Left ventricle myocardium inferior (tissue), 1 donor: ENCODE measurements around the gene SLC38A8. TPM values are rescaled to one million over a fixed set of nuclear protein-coding genes. Genes with fewer than 3 reads are reported as not detected.

Experiments
- DNase-seq: peaks from one replicate; pipeline ENCODE4 v3.0.0-alpha.2; 2020
- H3K27ac ChIP-seq: fragments of 200-600 bp; replicated peaks from 2 replicates; pipeline ENCODE4 v1.8.0; 2021
- H3K27me3 ChIP-seq: fragments of 200-600 bp; 2 replicates; pipeline ENCODE4 v1.8.0; 2021; ENCODE audit warnings: low read depth
- H3K36me3 ChIP-seq: fragments of 200-600 bp; 2 replicates; pipeline ENCODE4 v1.8.0; 2021
- H3K4me1 ChIP-seq: fragments of 200-600 bp; 2 replicates; pipeline ENCODE4 v1.8.0; 2021
- H3K4me3 ChIP-seq: fragments of 200-600 bp; 2 replicates; pipeline ENCODE4 v1.8.0; 2021; ENCODE audit warnings: mild to moderate bottlenecking, moderate library complexity
- H3K9me3 ChIP-seq: fragments of 200-600 bp; replicated peaks from 2 replicates; pipeline ENCODE4 v1.8.0; 2021
- intact Hi-C: fragments of 100-400 bp; cut with micrococcal nuclease; formaldehyde crosslinking; loops from one replicate; pipeline ENCODE4 v1.11.0; 2022
- total RNA-seq: library from RNA; stranded (reverse); fragmentation: NEBNext Ultra II Directional; extraction: Animal tissue kit (Norgen Biotek cat#: 25700); gene quantifications from one replicate; pipeline ENCODE4 v1.2.1, GENCODE V29; 2021
- TF ChIP-seq, protein P1 (sequence below): fragments of 200-600 bp; IDR thresholded peaks from 2 replicates; pipeline ENCODE4 v1.8.0; 2021; ENCODE audit warnings: antibody characterized with exemption, mild to moderate bottlenecking, borderline replicate concordance
- donor health status: DM: no; HTN: yes; CAD: no; lungs with severe emphysema.

Gene SLC38A8
- total RNA-seq, 1 donor from 2014 or later = not detected

DNA sequence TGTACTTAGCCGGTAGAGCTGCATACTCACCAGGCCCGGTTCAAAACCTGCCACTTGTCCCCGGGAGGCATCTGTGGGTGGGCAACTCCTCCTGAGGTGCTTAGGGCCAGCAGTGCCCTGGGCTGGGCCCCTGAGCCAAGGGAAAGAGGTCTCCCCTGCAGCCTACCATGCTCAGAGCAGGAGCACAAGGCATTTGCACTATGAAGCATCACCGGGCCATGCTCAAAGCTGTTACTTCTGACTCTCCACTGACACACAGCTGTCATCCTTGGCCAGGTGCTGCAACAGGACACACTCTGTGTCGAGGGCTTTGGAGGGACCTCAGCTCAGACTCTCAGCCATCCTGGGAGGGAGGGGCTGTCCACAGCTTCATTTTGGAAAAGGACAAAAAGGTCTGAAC lies 37.2 kb downstream of the SLC38A8 start:
- H3K27me3 ChIP-seq = peaks cover 16% of the 10 kb centered on the region
- intact Hi-C loops = no loop called here
- DNase-seq = no peak

DNA sequence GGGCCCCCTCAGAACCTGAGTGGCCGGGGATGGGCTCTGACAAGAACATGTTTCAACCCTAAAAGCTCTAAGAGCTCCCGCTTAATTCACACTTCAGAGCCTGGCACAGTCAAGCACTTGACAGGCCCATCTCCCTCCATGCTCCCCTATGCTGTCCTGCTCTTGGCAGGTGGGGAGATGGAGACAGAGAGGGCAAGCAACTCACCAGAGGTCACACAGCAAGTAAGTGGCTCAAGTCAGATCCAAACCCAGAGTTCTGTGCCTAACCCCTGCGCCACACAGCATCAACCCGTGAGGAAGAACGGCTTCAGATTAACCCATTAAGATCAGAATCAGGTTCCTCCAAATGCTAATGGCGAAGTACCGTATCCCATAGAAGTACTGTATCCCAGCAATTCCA lies 38.2 kb downstream of the SLC38A8 start:
- intact Hi-C loops = no loop called here

More for the DNA sequence above, 37.2 kb downstream of the SLC38A8 start:
- TF ChIP-seq, protein P1, sequence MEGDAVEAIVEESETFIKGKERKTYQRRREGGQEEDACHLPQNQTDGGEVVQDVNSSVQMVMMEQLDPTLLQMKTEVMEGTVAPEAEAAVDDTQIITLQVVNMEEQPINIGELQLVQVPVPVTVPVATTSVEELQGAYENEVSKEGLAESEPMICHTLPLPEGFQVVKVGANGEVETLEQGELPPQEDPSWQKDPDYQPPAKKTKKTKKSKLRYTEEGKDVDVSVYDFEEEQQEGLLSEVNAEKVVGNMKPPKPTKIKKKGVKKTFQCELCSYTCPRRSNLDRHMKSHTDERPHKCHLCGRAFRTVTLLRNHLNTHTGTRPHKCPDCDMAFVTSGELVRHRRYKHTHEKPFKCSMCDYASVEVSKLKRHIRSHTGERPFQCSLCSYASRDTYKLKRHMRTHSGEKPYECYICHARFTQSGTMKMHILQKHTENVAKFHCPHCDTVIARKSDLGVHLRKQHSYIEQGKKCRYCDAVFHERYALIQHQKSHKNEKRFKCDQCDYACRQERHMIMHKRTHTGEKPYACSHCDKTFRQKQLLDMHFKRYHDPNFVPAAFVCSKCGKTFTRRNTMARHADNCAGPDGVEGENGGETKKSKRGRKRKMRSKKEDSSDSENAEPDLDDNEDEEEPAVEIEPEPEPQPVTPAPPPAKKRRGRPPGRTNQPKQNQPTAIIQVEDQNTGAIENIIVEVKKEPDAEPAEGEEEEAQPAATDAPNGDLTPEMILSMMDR = no peak
- no peaks in the 10 kb centered on the region for H3K36me3 ChIP-seq
- H3K9me3 ChIP-seq = no peaks in the 10 kb centered on the region
- no peak overlapping the region for H3K27ac ChIP-seq
- no peaks in the 10 kb centered on the region for H3K4me1 ChIP-seq
- H3K4me3 ChIP-seq = no peak overlapping the region

DNA sequence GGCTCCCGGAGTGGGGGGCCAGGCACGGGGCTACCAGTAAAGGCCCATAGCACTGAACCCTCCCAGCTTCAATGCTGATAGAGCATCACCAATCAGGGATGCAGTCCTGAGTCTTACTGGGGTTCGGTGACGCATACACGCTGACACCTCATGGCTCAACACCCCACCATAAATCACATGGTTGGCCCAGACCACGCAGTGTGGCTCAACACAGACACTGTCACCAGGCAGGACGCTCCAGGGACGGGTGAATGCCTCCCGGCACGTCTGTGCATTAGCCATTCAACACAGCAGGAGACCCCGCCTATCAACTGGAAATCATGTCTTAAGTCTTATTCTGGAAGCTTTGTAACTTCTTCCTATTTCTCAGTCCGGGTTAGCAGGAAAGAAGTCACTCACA lies 39.6 kb downstream of the SLC38A8 start:
- Histone ChIP-seq H3K36me3 (no peaks in the 10 kb centered on the region), H3K4me3 (no peak overlapping the region), H3K27me3 (peaks cover 23% of the 10 kb centered on the region), H3K9me3 (no peaks in the 10 kb centered on the region), H3K27ac (no peak overlapping the region), H3K4me1 (no peaks in the 10 kb centered on the region)
- intact Hi-C loops = no loop called here
- no peak for DNase-seq
- TF ChIP-seq, protein P1 = no peak

More for the DNA sequence above, 38.2 kb downstream of the SLC38A8 start:
- Histone ChIP-seq H3K4me1 (no peaks in the 10 kb centered on the region), H3K4me3 (no peak overlapping the region), H3K9me3 (no peaks in the 10 kb centered on the region), H3K27ac (no peak overlapping the region), H3K36me3 (no peaks in the 10 kb centered on the region), H3K27me3 (peaks cover 16% of the 10 kb centered on the region)
- DNase-seq = no peak
- TF ChIP-seq, protein P1 = no peak

DNA sequence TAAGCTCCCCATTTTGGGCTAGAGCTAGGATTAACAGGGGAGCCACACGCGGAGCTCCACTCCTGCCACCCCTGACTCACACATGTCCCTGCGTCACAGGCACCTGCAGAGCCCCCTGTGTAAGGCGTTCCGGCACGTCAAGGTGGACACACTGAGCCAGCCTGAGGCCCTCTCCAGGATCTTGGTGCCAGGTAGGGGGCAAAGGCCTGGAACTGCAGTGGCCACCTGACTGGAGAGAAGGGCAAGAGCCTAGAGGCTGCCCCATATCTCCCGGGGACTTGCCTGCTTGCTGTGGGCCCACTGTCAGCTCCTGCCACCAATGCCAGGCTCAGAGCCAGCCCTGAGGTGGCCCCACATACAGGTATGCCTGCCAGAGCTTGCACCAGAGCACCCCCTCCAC lies 40.9 kb downstream of the SLC38A8 start:
- H3K27me3 ChIP-seq = peaks cover 29% of the 10 kb centered on the region
- TF ChIP-seq, protein P1 = no peak
- no peak overlapping the region for H3K4me3 ChIP-seq
- H3K9me3 ChIP-seq = no peaks in the 10 kb centered on the region
- no peaks in the 10 kb centered on the region for H3K4me1 ChIP-seq
- H3K36me3 ChIP-seq = no peaks in the 10 kb centered on the region
- no peak overlapping the region for H3K27ac ChIP-seq
- no peak for DNase-seq
- intact Hi-C loops = no loop called here

DNA sequence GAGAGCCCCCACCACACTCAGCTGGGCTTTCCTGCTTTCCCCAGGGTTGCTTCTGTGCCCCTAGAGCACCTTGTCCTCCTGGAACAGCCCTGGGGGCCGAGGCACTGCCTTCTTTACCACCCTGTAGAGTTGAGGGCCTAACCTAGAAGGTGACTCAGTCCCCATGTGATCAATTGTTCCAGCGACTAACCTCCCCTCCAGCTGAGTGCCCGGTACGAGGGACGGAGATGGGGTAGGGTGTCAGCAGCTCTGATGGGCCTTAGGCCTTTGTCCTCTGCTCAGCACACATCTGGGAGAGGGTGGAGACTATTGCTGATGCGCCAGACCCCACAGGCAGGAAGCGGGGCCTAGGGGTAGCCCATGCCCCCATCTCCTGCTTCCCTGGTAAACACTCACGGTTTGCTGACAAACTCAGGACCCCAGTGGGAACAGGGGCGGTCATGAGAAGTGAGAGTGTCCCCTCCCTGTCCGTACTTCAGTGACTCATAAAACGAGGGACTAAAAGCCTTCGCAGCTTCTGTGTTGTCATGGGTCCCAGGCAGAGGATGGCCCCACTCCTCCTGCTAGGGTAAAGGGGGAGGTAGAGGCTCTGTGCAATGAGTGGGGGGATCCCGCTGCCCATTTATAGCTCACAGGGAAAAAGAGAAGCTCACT lies 41.5 kb downstream of the SLC38A8 start:
- Histone ChIP-seq H3K4me3 (no peak overlapping the region), H3K36me3 (no peaks in the 10 kb centered on the region), H3K27ac (no peak overlapping the region), H3K27me3 (peaks cover 31% of the 10 kb centered on the region), H3K9me3 (no peaks in the 10 kb centered on the region), H3K4me1 (no peaks in the 10 kb centered on the region)
- no peak for DNase-seq
- intact Hi-C loops = no loop called here
- TF ChIP-seq, protein P1 = no peak
